Measurements from ENCODE around the gene PDE8B. TPM values are rescaled to one million over a fixed set of nuclear protein-coding genes. Genes with fewer than 3 reads are reported as not detected.

The PDE8B gene
- total RNA-seq, 1 experiment from 2014 or later, result 0.07 TPM

- Histone ChIP-seq H3K4me2 (ENCODE audit: insufficient read depth, insufficient read length, low read length) (no peak overlapping the region), H4K5ac (ENCODE audit: insufficient read length, low read depth, low read length) (no peak overlapping the region), H2AK5ac (ENCODE audit: insufficient read length, low read length) (no peak overlapping the region), H3K27me3 (ENCODE audit: insufficient read depth, low read length) (no peaks in the 10 kb centered on the region), H2AFZ (ENCODE audit: low read length) (no peak overlapping the region), H2BK120ac (ENCODE audit: low read depth, low read length, poor library complexity, severe bottlenecking) (no peak overlapping the region), H3K79me1 (ENCODE audit: insufficient read depth, low read depth, low read length, poor library complexity, severe bottlenecking) (no peaks in the 10 kb centered on the region), H3K79me2 (ENCODE audit: insufficient read depth, low read length) (no peaks in the 10 kb centered on the region), H3K18ac (ENCODE audit: insufficient read length, low read depth, low read length) (no peak overlapping the region), H3T11ph (ENCODE audit: low read length) (no peak overlapping the region), H4K20me1 (ENCODE audit: control insufficient read depth, insufficient read depth, insufficient read length) (no peaks in the 10 kb centered on the region), H3K27ac (ENCODE audit: insufficient read length, low read depth, low read length) (no peak overlapping the region), H3K4ac (ENCODE audit: low read depth, low read length) (no peak overlapping the region), H3K14ac (ENCODE audit: insufficient read depth, low read length) (no peak overlapping the region), H3K9ac (ENCODE audit: extremely low read depth, insufficient read length, low read length) (no peak overlapping the region), H3K4me1 (ENCODE audit: insufficient read depth, low read length) (no peaks in the 10 kb centered on the region), H2BK5ac (ENCODE audit: insufficient read length, low read length) (no peak overlapping the region), H4K91ac (ENCODE audit: insufficient read length, low read depth, low read length) (no peak overlapping the region), H4K8ac (replicated peaks; ENCODE audit: insufficient read length, low read depth, low read length) (no peak overlapping the region), H3K23ac (ENCODE audit: insufficient read length, low read depth, low read length) (no peak overlapping the region), H3K23me2 (ENCODE audit: insufficient read length, low read depth, low read length, poor library complexity, severe bottlenecking) (no peaks in the 10 kb centered on the region), H2BK20ac (ENCODE audit: low read depth, low read length, poor library complexity, severe bottlenecking) (no peak overlapping the region), H2BK15ac (ENCODE audit: low read depth, low read length) (no peak overlapping the region), H3K9me3 (ENCODE audit: control insufficient read depth, low read depth, low read length) (no peaks in the 10 kb centered on the region), H2BK12ac (ENCODE audit: insufficient read length, low read depth, low read length) (no peak overlapping the region), H3K56ac (ENCODE audit: insufficient read length, low read depth, low read length) (no peak overlapping the region)
- Mint-ChIP-seq H3K27ac (no peak overlapping the region; a peak in 1 of 7 replicates), H3K4me3 (no peak overlapping the region), H3K4me1 (peaks cover 0 to 9% of the 10 kb centered on the region in 2 experiments; a peak in 3 of 4 replicates), H3K27me3 (ENCODE audit: low read depth) (no peaks in the 10 kb centered on the region), H3K36me3 (ENCODE audit: insufficient read depth in 1 of 3, low read depth in 3 of 3) (no peaks in the 10 kb centered on the region), H3K9me3 (no peaks in the 10 kb centered on the region)
- no peak for DNase-seq
- no CpG with 5 or more reads among the region's 8 CpGs for WGBS (ENCODE audit: extremely low coverage, insufficient read length, low lambda C conversion rate)
- no peak for TF ChIP-seq CTCF (conservative IDR thresholded peaks at IDR 0.05)
Measured at GRCh38 chr5:77398896-77399295, 188.4 kb downstream of the PDE8B start.
